GM21723 (cell line): ENCODE data around the gene USP43.

Experiments
- ATAC-seq: cut with Tn5 transposase; IDR thresholded peaks from one replicate; pipeline ENCODE4 v1.9.1; 2021; ENCODE audit warnings: mild to moderate bottlenecking, moderate library complexity; ENCODE audit not compliant: unreplicated experiment

Gene USP43

DNA sequence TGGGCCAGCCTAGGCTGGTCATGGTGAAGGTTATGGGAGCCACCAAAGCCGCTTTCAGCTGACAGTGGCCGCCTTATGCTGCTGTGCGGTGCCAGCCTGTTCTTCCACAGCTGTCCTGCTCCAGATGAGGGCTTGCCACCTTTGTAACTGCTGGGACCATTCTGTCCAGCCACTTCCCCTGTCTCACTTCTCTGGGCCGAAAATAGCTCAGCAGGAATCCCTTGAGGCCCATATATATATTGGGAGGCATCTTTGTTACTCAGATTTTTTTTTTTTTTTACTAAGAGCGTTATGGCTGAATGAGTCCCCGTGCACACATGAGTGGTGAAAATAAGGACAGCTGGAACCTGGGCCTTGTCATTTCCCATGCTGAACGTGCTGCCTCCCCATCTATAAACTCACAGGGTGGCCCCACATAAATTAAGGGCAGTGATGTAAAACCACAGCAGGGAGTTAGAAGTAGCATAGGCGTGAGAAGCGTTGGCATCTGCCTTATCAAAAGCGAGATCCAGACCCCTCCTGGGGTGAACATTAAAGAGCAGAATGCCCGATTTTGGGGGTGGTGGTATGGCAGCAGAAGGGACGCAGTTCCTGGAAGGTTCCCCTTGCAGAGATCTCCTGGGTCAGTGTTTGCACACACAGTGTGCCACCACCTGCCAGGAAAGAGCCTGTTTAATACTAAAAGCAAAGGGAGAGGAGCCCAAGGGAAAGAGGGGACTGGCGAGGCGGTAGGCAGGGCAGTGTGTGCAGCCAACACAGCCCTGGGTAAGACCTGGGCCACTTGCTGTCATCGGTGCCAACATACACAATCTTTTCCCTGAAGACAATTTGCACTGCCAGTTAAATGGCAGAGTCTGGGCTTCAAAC is 57.8 kb downstream of the USP43 start:
- no peak for ATAC-seq

- ATAC-seq, result no peak
These were observed 58.4 kb downstream of the USP43 start for GRCh38 chr17:9703781-9704082.

DNA sequence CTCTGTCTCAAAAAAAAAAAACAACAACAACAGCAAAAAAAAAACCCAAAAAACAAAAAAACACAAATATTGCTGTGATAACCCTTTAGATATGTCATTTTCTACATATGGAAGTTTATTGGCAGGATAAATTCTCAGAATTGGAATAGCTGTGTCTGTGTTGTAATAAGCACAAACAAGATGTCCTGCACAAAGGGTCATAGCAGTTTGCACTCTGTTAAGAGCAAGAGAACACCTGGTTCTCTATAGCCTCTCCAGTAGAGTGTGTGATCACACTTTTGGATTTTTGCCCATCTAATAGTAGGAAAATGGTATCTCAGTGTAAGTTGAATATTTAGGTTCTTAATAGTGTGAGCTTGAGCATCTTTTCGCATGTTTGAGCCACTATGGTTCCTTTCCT is 60.4 kb downstream of the USP43 start:
- ATAC-seq, result no peak

- ATAC-seq, result no peak
These were observed 62.6 kb downstream of the USP43 start for GRCh38 chr17:9707948-9708347.

- no peak for ATAC-seq
These were observed 69.5 kb downstream of the USP43 start for GRCh38 chr17:9714801-9715200.

DNA sequence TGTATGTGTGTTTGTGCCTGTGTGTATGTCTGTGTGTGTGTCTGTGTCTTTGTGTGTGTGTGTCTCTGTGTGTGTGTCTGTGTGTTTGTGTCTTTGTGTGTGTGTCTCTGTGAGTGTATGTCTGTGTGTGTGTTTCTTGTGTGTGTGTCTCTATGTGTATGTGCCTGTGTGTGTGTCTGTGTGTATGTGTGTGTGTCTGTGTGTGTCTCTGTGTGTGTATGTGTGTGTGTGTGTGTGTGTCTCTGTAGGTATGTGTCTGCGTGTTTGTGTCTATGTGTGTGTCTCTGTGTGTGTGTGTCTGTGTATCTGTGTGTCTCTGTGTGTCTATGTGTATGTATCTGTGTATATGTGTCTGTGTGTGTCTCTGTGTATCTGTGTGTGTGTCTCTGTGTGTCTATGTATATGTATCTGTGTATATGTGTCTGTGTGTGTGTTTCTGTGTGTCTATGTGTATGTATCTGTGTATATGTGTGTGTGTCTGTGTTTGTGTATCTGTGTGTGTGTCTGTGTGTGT is 70.2 kb downstream of the USP43 start:
- no peak for ATAC-seq

- ATAC-seq, result no peak
These were observed 80.3 kb downstream of the USP43 start for GRCh38 chr17:9725575-9725974.

DNA sequence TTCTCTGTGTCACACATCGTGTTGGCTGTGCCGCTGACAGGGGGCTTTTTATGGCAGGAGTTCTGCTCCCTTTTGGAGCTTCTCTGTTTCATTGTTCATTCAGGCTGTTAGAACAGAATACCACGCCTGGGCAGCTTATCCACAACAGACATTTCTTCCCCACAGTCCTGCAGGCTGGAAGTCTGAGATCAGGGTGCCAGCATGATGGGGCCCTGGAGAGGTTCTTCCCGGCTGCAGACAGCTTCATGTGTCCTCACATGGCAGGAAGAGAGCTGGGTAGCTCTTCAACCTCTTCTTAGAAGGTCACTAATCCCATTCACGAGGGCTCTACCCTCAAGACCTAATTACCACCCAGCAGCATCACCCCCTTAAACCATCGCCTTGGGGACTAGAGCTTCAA is 81.0 kb downstream of the USP43 start:
- no peak for ATAC-seq

DNA sequence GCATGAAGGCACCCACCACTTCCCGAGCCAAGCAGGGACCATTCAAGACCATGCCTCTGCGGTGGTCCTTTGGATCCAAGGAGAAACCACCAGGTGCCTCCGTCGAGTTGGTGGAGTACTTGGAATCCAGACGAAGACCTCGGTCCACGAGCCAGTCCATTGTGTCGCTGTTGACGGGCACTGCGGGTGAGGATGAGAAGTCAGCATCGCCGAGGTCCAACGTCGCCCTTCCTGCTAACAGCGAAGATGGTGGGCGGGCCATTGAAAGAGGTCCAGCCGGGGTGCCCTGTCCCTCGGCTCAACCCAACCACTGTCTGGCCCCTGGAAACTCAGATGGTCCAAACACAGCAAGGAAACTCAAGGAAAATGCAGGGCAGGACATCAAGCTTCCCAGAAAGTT is 82.7 kb downstream of the USP43 start:
- ATAC-seq, result no peak

GRCh38 chr17:9728564-9728963 is 83.2 kb downstream of the USP43 start:
- no peak for ATAC-seq

- no peak for ATAC-seq
These were observed 83.8 kb downstream of the USP43 start for GRCh38 chr17:9729034-9729650.

- ATAC-seq, result no peak
These were observed 84.6 kb downstream of the USP43 start for GRCh38 chr17:9729735-9730420.

- ATAC-seq, result no peak
These were observed 105.2 kb downstream of the USP43 start for GRCh38 chr17:9750524-9750923.

GRCh38 chr17:9755083-9755482 is 109.8 kb downstream of the USP43 start:
- ATAC-seq, result no peak

DNA sequence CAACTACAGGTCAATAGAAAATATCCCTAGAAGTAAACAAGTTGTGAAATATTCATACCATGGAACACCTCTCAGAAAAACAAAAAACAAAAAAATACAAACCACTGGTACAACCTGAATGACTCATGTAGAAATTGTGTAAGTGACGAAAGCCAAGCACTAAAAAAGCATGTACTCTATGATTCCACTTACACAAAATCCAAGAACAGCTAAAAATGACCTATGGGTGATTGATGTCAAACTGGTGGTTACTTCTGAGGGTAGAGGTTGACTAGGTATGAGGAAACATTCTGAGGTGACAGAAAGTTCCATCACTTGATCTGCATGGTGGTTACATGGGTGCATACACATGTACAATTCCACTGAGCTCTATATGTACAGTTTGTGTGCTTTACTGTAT is 114.9 kb downstream of the USP43 start:
- ATAC-seq, result no peak

- no peak for ATAC-seq
These were observed 118.3 kb downstream of the USP43 start for GRCh38 chr17:9763643-9764042.

DNA sequence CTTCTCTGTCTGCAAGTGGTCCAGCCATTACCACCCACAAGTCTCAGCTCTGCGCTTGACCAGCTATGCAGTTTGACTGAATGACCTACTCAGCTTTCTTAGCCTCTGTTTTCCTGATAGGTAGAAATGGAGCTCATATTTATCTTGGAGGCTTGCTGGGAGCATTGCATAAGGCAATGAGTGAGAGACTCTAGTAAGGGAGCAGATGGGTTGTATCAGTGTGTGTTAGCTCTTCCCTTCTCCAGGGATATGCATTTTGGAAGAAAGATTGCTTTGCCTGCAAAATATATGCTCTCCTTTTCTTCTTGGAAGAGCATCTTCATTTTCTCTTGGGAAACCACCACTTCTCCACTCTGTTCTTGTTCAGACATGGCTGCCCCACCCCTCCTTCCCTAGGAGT is 120.0 kb downstream of the USP43 start:
- ATAC-seq, result no peak

GRCh38 chr17:9766970-9767369 is 121.7 kb downstream of the USP43 start:
- no peak for ATAC-seq

DNA sequence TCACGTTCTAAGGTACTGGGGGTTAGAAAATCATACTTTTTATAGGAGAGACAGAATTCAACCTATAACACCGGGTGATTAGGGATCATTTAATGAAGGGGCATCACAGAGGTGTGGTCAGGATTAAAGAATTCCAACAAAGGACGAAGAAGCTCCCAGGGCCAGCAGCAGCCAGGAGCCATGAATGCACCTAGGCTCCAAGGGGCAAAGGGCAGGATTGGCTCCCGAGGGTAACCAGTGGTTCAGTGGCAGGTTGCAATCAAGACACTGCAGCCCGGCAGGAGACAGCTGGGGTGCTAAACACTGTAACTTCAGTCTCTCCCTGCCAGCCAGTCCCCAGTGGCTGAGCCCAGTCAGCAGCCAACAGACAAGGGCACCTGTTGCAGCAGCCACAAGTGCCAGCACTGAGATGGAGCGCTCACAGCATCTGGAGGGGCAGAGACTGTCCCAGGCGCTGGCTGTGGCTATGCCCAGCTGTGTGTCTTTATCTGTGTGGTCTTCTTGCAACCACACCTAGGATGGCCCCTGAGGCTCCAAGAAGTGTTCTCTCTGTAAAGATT is 122.2 kb downstream of the USP43 start:
- ATAC-seq, result no peak

DNA sequence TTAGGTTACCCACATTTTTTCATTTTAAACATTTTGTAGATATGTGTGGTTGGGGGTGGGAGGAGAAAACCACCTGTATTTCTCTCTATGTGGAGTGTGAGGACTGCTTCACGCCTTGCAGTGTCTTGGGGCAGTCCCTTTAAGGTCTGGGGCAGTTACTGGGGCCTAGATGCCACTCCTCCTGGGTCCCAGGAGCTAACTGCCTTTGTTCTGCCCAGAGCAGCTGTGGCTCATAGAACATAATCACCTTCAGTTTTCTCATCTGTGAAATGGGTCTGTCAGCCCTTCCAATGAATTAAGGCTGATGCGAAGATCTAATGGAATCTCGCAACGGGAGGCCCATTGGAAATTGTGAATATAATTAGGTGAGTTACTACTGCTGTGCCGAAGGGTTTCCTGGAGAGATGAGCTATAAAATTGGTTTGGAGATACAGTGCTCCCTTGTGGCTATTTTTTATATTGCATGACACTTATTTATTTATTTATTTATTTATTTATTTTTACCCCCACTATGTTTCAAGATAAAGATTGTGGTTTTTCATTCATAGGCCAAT is 123.1 kb downstream of the USP43 start:
- ATAC-seq, result no peak

DNA sequence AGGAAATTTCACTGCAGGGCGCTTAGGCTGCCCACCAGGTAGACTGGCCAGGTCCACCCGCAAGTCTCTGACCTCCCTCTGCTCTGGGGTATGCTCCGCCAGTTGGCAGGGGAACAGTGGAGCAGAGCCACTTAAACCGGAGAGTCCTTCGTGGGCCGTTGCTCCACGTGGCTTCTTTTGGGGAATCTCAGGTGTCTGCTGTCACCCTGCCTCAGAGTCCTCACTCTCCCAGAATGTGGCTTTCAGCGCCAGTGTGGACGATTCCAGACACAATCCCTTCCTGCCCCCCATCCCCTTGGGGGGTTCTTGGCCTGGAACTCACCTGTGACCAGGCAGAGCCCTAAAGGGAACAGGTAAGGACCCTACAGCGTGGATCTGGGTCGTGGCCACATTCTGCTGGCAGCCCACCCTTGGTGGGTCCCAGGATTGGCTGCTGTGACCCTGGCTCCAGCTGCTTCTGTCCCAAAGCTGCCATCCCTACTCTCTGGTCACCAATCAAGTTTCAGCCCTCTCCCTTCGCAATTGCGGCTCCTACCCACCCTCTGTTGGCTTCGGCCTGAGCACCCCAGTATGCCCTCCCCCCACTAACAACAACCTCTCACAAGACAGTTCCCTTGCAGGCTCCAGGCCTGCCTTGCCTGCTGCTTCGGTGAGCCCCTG is 123.8 kb downstream of the USP43 start:
- no peak for ATAC-seq
